Natural killer cell (primary cell): ENCODE measurements around the gene YPEL1. TPM values are rescaled to one million over a fixed set of nuclear protein-coding genes. Genes with fewer than 3 reads are reported as not detected.

Source experiments
- ATAC-seq, 3 donors: fragments of 150-1000 bp in 2 of 3; fragments of 200-7000 bp in 1 of 3; cut with Tn5 transposase; 1 replicate in 1 of 3; 2 replicates in 2 of 3; pipeline ENCODE4 v1.10.0; 2021; ENCODE audit warnings: mild to moderate bottlenecking in 2 of 3, moderate library complexity in 2 of 3
- DNase-seq, 2 donors: peaks; one replicate each; pipeline versions ENCODE4 v3.0.0 to v3.0.0-alpha.2; 2013 to 2021; ENCODE audit warnings: mixed read lengths in 1 of 2
- H3K27ac ChIP-seq: one replicate; pipeline ENCODE4 v1.5.1; 2013; ENCODE audit warnings: mild to moderate bottlenecking, low read length
- H3K27me3 ChIP-seq: one replicate; pipeline ENCODE4 v1.6.1; 2013; ENCODE audit warnings: low read length; ENCODE audit not compliant: control insufficient read depth, insufficient read depth
- H3K36me3 ChIP-seq: one replicate; pipeline ENCODE4 v1.6.1; 2013; ENCODE audit warnings: low read length; ENCODE audit not compliant: control insufficient read depth, insufficient read depth
- H3K4me1 ChIP-seq: one replicate; pipeline ENCODE4 v1.6.1; 2013; ENCODE audit warnings: low read length; ENCODE audit not compliant: control insufficient read depth, insufficient read depth
- H3K4me3 ChIP-seq: one replicate; pipeline ENCODE4 v1.5.1; 2013; ENCODE audit warnings: low read length
- H3K9me3 ChIP-seq: one replicate; pipeline ENCODE4 v1.6.1; 2013; ENCODE audit warnings: low read length; ENCODE audit not compliant: control insufficient read depth, insufficient read depth
- H3K27ac Mint-ChIP-seq, 2 donors: one replicate each; pipeline ENCODE4 v1.8.0; 2022; ENCODE audit warnings: mild to moderate bottlenecking in 2 of 2, mixed read lengths in 2 of 2, moderate library complexity in 1 of 2
- H3K27me3 Mint-ChIP-seq, 2 donors: one replicate each; pipeline ENCODE4 v1.8.0; 2022; ENCODE audit warnings: low read depth in 2 of 2, mixed read lengths in 2 of 2
- H3K36me3 Mint-ChIP-seq: one replicate; pipeline ENCODE4 v1.8.0; 2022; ENCODE audit warnings: mixed read lengths
- H3K4me1 Mint-ChIP-seq, 2 donors: one replicate each; pipeline ENCODE4 v1.8.0; 2022; ENCODE audit warnings: mixed read lengths in 2 of 2
- H3K4me3 Mint-ChIP-seq: one replicate; pipeline ENCODE4 v1.8.0; 2022; ENCODE audit warnings: mild to moderate bottlenecking, moderate library complexity, mixed read lengths
- H3K9me3 Mint-ChIP-seq, 2 donors: one replicate each; pipeline ENCODE4 v1.8.0; 2022; ENCODE audit warnings: mixed read lengths in 2 of 2
- WGBS: methylation state at CpG from one replicate; pipeline ENCODE4 v1.1.7; 2013; ENCODE audit warnings: missing lambda C conversion rate; ENCODE audit not compliant: insufficient coverage; 5-methylcytosine and 5-hydroxymethylcytosine counted together
- intact Hi-C: fragments of 100-400 bp; cut with micrococcal nuclease; formaldehyde crosslinking; loops from one replicate; pipeline ENCODE4 v1.14.2; 2022
- total RNA-seq, 4 donors: library from RNA; stranded (reverse); fragments of 120-200 nt in 1 of 4; gene quantifications; one replicate each; pipeline versions ENCODE4 v1.2.3 to v1.2.4, GENCODE V29; 2013 to 2022
- TF ChIP-seq, protein P1 (sequence below): fragments of 200-600 bp; IDR thresholded peaks from one replicate; pipeline ENCODE4 v1.8.0; 2022; ENCODE audit warnings: antibody characterized with exemption

Gene YPEL1
- total RNA-seq, 3 donors from 2014 or later (not counting 1 experiment from before 2014, with no cell fraction given) = 59.9 to 86.3 (median 68.8) TPM

DNA sequence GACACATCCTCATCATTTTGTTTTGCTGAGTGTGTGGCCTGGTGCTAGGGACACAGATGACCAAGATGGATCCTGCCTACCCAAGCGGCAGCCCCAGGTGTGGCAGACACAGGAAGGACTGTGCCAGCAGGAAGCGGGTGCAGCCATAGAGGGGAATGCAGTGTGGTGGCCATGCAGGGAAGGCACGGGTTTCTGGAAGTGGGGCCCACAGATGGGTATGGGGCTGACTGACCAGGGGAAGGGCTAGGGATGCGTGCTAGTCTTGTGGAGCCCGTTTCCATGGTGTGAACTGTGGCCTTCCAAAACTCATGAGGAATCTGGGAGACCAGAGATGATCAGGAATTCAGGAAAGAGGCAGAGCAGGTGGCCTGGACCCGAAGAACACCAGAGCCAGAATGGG, 33.5 kb downstream of the YPEL1 start:
- H3K4me3 Mint-ChIP-seq = no peak overlapping the region
- no peaks in the 10 kb centered on the region for H3K27me3 Mint-ChIP-seq
- H3K9me3 Mint-ChIP-seq = no peaks in the 10 kb centered on the region
- WGBS = 88% methylated on average over 6 of the region's 6 CpGs
- ATAC-seq = no peak
- TF ChIP-seq, protein P1, sequence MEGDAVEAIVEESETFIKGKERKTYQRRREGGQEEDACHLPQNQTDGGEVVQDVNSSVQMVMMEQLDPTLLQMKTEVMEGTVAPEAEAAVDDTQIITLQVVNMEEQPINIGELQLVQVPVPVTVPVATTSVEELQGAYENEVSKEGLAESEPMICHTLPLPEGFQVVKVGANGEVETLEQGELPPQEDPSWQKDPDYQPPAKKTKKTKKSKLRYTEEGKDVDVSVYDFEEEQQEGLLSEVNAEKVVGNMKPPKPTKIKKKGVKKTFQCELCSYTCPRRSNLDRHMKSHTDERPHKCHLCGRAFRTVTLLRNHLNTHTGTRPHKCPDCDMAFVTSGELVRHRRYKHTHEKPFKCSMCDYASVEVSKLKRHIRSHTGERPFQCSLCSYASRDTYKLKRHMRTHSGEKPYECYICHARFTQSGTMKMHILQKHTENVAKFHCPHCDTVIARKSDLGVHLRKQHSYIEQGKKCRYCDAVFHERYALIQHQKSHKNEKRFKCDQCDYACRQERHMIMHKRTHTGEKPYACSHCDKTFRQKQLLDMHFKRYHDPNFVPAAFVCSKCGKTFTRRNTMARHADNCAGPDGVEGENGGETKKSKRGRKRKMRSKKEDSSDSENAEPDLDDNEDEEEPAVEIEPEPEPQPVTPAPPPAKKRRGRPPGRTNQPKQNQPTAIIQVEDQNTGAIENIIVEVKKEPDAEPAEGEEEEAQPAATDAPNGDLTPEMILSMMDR = no peak
- Histone ChIP-seq H3K27ac (no peak overlapping the region), H3K36me3 (peaks cover 69% of the 10 kb centered on the region), H3K4me1 (no peaks in the 10 kb centered on the region), H3K27me3 (no peaks in the 10 kb centered on the region), H3K4me3 (no peak overlapping the region), H3K9me3 (no peaks in the 10 kb centered on the region)
- DNase-seq = no peak
- no peaks in the 10 kb centered on the region for H3K36me3 Mint-ChIP-seq
- intact Hi-C loops = no loop called here
- peaks cover 6 to 10% of the 10 kb centered on the region in 2 donors for H3K4me1 Mint-ChIP-seq
- H3K27ac Mint-ChIP-seq = peak overlapping the region; percentile 56 to 69

DNA sequence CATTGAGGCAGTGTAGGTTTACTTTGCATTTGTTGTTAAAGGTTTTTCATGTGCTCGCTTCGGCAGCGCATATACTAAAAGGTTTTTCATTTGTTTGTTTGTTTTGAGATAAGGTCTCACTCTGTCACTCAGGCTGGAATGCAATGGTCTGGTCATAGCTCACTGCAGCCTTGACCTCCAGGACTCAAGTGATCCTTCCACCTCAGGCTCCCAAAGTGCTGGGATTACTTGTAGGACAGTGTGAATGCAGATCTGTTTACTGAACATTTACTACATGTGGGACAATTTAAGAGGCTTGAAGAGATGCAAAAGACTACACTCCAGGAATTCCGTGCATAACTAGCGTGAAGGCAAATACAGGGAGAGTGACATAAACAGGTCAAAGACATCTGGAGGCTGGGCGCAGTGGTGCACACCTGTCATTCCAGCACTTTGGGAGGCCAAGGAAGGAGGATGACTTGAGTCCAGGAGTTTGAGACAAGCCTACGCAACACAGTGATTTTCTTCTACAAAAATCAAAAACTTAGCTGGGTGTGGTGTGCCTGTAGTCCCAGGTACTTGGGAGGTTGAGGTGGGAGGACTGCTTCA, 34.1 kb downstream of the YPEL1 start:
- H3K27me3 Mint-ChIP-seq = no peaks in the 10 kb centered on the region
- Histone ChIP-seq H3K4me3 (no peak overlapping the region), H3K27me3 (no peaks in the 10 kb centered on the region), H3K4me1 (no peaks in the 10 kb centered on the region), H3K27ac (no peak overlapping the region), H3K36me3 (peaks cover 75% of the 10 kb centered on the region), H3K9me3 (no peaks in the 10 kb centered on the region)
- WGBS = 94% methylated on average over 7 of the region's 7 CpGs
- no peak overlapping the region for H3K4me3 Mint-ChIP-seq
- no peak for ATAC-seq
- H3K36me3 Mint-ChIP-seq = no peaks in the 10 kb centered on the region
- peak overlapping the region; percentile 56 to 69 for H3K27ac Mint-ChIP-seq
- intact Hi-C loops = no loop called here
- TF ChIP-seq, protein P1 = no peak
- peaks cover 6 to 16% of the 10 kb centered on the region in 2 donors for H3K4me1 Mint-ChIP-seq
- DNase-seq = no peak
- no peaks in the 10 kb centered on the region for H3K9me3 Mint-ChIP-seq

DNA sequence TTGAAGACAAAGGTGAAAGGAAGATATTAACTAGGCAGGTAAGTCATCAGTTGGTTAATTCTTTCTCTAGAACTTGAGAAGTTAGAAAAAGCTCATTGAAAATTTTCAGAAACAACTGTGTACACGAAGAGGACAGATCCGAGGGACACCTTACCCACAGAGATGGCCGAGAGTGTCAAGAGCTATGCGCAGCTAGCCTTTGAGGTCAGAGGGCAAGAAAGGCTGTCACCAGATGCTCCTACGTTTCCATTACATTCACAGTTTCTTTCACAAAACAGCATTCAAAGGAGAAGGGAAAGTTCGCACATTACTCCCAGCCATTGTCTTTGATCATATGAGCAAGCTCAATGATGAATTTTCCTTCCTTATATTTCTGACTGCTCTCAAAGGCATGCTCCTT, 34.8 kb downstream of the YPEL1 start:
- H3K27ac Mint-ChIP-seq = peak overlapping the region in 1 of 2 donors; percentile 56
- H3K27me3 Mint-ChIP-seq = no peaks in the 10 kb centered on the region
- TF ChIP-seq, protein P1 = no peak
- intact Hi-C loops = no loop called here
- H3K36me3 Mint-ChIP-seq = no peaks in the 10 kb centered on the region
- H3K9me3 Mint-ChIP-seq = no peaks in the 10 kb centered on the region
- no peak overlapping the region for H3K4me3 Mint-ChIP-seq
- ATAC-seq (no peak), DNase-seq (no peak)
- Histone ChIP-seq H3K4me1 (no peaks in the 10 kb centered on the region), H3K27ac (no peak overlapping the region), H3K9me3 (no peaks in the 10 kb centered on the region), H3K27me3 (no peaks in the 10 kb centered on the region), H3K36me3 (peaks cover 81% of the 10 kb centered on the region), H3K4me3 (no peak overlapping the region)
- H3K4me1 Mint-ChIP-seq = peaks cover 6 to 20% of the 10 kb centered on the region in 2 donors
- WGBS = 93% methylated on average over 6 of the region's 6 CpGs

DNA sequence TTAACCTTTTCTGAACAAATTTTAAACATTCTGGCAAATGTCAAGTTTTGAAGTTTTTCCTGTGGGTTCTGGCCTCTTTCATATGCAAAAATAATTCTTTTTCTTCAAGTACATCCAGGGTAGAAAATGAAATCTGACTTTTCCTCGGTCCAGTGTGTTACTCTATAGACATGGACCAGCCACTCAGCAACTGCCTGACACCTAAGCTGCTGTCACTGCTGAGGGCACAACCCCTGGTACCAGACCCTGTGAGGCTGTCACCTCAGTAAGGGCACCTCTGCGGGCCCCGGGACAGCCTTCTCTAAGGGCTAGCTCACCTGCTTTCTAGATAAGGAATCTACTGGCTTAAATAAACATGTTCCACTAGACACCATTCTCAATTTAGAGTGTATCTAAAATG, 36.0 kb downstream of the YPEL1 start:
- H3K4me3 Mint-ChIP-seq = no peak overlapping the region
- 99% methylated on average over 3 of the region's 3 CpGs for WGBS
- H3K27ac Mint-ChIP-seq = peak overlapping the region in 1 of 2 donors; percentile 31
- no peaks in the 10 kb centered on the region for H3K27me3 Mint-ChIP-seq
- no peak for ATAC-seq
- Histone ChIP-seq H3K36me3 (peaks cover 89% of the 10 kb centered on the region), H3K27me3 (no peaks in the 10 kb centered on the region), H3K4me1 (no peaks in the 10 kb centered on the region), H3K4me3 (no peak overlapping the region), H3K9me3 (no peaks in the 10 kb centered on the region), H3K27ac (no peak overlapping the region)
- H3K9me3 Mint-ChIP-seq = no peaks in the 10 kb centered on the region
- TF ChIP-seq, protein P1 = no peak
- H3K36me3 Mint-ChIP-seq = no peaks in the 10 kb centered on the region
- intact Hi-C loops = no loop called here
- no peak for DNase-seq
- peaks cover 6 to 24% of the 10 kb centered on the region in 2 donors for H3K4me1 Mint-ChIP-seq
